ENCODE results near the gene FMO2.
"Not testable (repeated sequence)": the region's sequence is repeated elsewhere in the genome, so short reads cannot be mapped to it uniquely, and the experiment has no call there.

FMO2 gene

DNA sequence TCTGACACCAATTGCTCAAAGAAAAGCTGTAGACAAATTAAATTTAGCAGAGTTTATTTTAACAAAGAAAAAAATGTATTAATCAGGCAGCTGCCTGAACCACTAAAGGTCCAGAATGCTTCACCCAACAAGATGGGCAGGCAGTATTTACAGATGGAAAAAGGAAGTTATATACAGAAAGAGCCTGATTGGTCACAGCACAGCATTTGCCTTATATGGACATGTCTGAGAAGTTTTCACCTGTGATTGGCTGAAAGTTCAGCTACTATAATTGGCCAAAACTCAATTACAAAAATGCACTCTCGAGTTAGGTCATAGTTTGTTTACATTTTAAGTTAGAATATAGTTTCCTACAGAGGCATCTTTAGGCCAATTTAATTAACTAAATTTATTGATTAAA is 48.1 kb downstream of the FMO2 start:
- peaks cover 5% of the 10 kb centered on the region for H3K9me3 Mint-ChIP-seq
- ATAC-seq (replicated peaks; ENCODE audit: extremely low read depth, poor library complexity, severe bottlenecking), result no peak
- no peak overlapping the region for H3K27ac Mint-ChIP-seq (ENCODE audit: low read depth)
- no peak overlapping the region for H3K4me3 Mint-ChIP-seq
- no peaks in the 10 kb centered on the region for H3K36me3 Mint-ChIP-seq (ENCODE audit: insufficient read depth)
- no peak for DNase-seq (ENCODE audit: low spot score in 2 of 2)
- no peaks in the 10 kb centered on the region for H3K4me1 Mint-ChIP-seq
- peaks cover 44% of the 10 kb centered on the region for H3K27me3 Mint-ChIP-seq

DNA sequence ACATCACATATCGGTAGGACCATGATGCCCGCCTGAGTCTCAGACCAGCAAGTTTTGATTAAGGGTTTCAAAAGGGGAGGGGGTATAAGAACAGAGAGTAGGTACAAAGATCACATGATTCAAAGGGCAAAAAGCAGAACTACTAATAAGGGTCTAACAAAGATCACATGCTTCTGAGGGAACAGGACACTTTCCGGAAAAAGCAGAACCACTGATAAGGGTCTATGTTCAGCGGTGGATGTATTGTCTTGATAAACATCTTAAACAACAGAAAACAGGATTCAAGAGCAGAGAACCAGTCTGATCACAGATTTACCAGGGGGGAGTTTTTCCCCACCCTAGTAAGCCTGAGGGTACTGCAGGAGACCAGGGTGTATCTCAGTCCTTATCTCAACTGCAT is 51.1 kb downstream of the FMO2 start:
- not testable (repeated sequence) for H3K27ac Mint-ChIP-seq (ENCODE audit: low read depth); ATAC-seq (replicated peaks; ENCODE audit: extremely low read depth, poor library complexity, severe bottlenecking); H3K4me1 Mint-ChIP-seq; DNase-seq (ENCODE audit: low spot score in 2 of 2); H3K4me3 Mint-ChIP-seq; H3K36me3 Mint-ChIP-seq (ENCODE audit: insufficient read depth)
- H3K27me3 Mint-ChIP-seq, result peaks cover 70% of the 10 kb centered on the region
- H3K9me3 Mint-ChIP-seq, result peaks cover 18% of the 10 kb centered on the region

DNA sequence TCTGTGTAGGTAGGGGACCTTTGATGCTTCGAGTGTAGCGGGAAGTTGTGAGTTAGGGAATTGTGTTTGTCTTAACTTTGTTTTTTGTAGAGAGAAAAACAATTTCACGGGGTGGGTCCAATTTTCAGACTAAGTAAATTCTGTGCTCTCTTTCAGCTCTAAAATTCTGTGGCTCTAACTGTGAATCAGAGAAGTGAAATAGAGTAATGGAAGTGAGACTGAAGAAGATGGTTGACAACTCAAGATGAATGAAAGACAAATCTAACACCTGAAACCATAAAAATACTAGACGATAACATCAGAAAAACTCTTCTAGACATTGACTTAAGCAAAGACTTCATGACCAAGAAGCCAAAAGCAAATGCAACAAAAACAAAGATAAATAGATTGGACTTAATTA is 58.8 kb downstream of the FMO2 start:
- DNase-seq (ENCODE audit: low spot score in 2 of 2), result no peak
- H3K4me3 Mint-ChIP-seq, result no peak overlapping the region
- H3K4me1 Mint-ChIP-seq, result no peaks in the 10 kb centered on the region
- no peak for ATAC-seq (replicated peaks; ENCODE audit: extremely low read depth, poor library complexity, severe bottlenecking)
- no peaks in the 10 kb centered on the region for H3K36me3 Mint-ChIP-seq (ENCODE audit: insufficient read depth)
- no peak overlapping the region for H3K27ac Mint-ChIP-seq (ENCODE audit: low read depth)
- peaks cover 13% of the 10 kb centered on the region for H3K9me3 Mint-ChIP-seq
- peaks cover 65% of the 10 kb centered on the region for H3K27me3 Mint-ChIP-seq

DNA sequence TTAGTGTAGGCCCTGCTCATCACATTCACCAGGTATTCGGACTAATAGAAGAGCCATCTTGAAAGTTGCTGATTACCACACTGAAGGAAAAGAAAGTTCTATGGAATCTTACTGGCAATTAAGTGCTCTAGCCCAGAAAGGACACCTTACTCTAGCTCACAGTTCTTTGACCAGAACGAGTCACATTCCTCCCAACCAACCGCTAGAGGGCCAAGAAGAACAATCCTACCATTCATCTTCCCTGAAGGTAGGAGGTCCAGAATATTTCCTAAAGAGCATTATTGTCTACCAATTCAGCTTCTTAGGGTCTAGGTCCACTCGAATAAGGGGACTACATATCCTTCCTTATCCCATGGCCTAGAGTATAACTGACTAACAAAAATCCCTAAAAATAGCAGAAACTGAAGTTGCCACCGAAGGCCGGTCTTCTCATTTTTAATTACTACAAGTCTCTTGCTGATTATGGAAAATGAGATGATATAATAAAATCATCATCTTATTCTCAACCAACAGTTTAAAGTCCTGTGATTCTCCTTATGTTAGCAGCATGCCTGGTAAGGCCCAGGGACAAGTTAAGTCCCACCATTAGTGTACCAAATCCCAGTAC is 60.5 kb downstream of the FMO2 start:
- no peak for DNase-seq (ENCODE audit: low spot score in 2 of 2)
- ATAC-seq (replicated peaks; ENCODE audit: extremely low read depth, poor library complexity, severe bottlenecking), result no peak
- Mint-ChIP-seq H3K9me3 (no peaks in the 10 kb centered on the region), H3K4me1 (no peaks in the 10 kb centered on the region), H3K27ac (ENCODE audit: low read depth) (no peak overlapping the region), H3K36me3 (ENCODE audit: insufficient read depth) (no peaks in the 10 kb centered on the region), H3K27me3 (peaks cover 48% of the 10 kb centered on the region), H3K4me3 (no peak overlapping the region)

DNA sequence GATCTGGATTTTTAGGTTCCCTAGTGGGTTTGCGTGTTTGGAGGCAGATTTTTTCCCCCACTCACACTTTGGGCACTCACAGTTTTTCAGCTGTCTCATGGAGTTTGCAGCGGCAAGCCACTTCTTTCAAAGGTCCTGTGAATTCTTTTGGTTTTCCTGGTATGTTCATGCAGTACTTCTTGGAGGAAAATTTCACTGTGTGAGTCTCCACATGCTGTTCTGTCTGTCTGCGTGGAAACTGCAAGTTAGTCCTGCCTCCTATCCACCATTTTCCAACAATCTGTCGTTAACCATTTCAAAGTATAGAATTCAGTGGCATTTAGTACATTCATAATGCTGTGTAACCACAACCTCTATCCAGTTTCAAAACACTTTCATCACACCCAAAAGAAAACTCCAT is 62.4 kb downstream of the FMO2 start:
- H3K27ac Mint-ChIP-seq (ENCODE audit: low read depth), result no peak overlapping the region
- ATAC-seq (replicated peaks; ENCODE audit: extremely low read depth, poor library complexity, severe bottlenecking), result no peak
- no peaks in the 10 kb centered on the region for H3K36me3 Mint-ChIP-seq (ENCODE audit: insufficient read depth)
- peaks cover 55% of the 10 kb centered on the region for H3K27me3 Mint-ChIP-seq
- H3K9me3 Mint-ChIP-seq, result no peaks in the 10 kb centered on the region
- peaks cover 11% of the 10 kb centered on the region for H3K4me1 Mint-ChIP-seq
- DNase-seq (ENCODE audit: low spot score in 2 of 2), result no peak
- H3K4me3 Mint-ChIP-seq, result no peak overlapping the region

DNA sequence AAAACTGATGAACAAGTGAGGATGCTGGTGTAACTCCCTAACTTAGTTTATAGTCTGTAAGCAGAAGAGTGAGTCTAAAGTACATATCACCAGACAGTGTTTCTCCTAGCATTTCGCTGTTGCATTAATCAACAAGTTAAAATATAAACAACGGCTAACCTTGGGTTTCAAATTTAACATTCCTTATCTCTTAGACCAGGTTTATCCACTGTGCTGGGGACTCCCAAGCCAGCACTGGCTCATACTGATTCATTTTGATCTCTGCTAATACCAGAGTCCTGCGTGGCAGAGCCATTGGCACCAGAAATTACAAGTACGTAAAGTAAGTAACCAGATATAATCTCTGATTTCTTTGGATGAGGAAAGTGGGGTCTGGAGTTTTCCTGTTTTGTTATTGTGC is 63.2 kb downstream of the FMO2 start, which contains the start of gene FMO1:
Gene FMO1 (plus strand): TSS at position 193 of the 400 bp plus-strand sequence. CDS start 9,594 bp downstream, outside the sequence.
- no peak within 1 kb of the TSS for H3K27ac Mint-ChIP-seq (ENCODE audit: low read depth)
- H3K36me3 Mint-ChIP-seq (ENCODE audit: insufficient read depth), result no peaks in the 10 kb centered on the region
- DNase-seq (ENCODE audit: low spot score in 2 of 2) (no peak), ATAC-seq (replicated peaks; ENCODE audit: extremely low read depth, poor library complexity, severe bottlenecking) (no peak)
- no peak within 1 kb of the TSS for H3K4me3 Mint-ChIP-seq
- peaks cover 12% of the 10 kb centered on the region for H3K4me1 Mint-ChIP-seq
- H3K9me3 Mint-ChIP-seq, result no peaks in the 10 kb centered on the region
- peaks cover 55% of the 10 kb centered on the region for H3K27me3 Mint-ChIP-seq

DNA sequence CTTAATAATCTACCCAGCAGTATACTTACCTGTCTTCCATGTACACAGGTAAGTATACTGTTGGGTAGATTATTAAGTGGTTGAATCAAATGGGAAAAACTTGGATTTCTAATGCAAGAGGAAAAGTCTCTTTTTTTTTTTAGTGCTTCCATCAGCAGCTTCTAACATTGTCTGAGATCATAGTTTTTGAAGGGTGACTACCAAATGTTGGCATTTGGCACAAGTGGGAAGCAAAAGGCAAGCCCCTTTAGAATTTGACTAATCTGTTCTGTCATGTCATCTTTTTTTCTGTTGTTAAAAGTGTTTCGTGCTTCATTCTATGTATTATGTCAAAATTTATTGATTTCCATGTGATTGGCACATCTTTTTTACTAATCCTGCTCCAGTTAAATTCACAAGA is 63.7 kb downstream of the FMO2 start:
- H3K9me3 Mint-ChIP-seq, result no peaks in the 10 kb centered on the region
- no peaks in the 10 kb centered on the region for H3K36me3 Mint-ChIP-seq (ENCODE audit: insufficient read depth)
- ATAC-seq (replicated peaks; ENCODE audit: extremely low read depth, poor library complexity, severe bottlenecking) (no peak), DNase-seq (ENCODE audit: low spot score in 2 of 2) (no peak)
- peaks cover 12% of the 10 kb centered on the region for H3K4me1 Mint-ChIP-seq
- peaks cover 55% of the 10 kb centered on the region for H3K27me3 Mint-ChIP-seq
- H3K27ac Mint-ChIP-seq (ENCODE audit: low read depth), result no peak overlapping the region
- H3K4me3 Mint-ChIP-seq, result no peak overlapping the region

DNA sequence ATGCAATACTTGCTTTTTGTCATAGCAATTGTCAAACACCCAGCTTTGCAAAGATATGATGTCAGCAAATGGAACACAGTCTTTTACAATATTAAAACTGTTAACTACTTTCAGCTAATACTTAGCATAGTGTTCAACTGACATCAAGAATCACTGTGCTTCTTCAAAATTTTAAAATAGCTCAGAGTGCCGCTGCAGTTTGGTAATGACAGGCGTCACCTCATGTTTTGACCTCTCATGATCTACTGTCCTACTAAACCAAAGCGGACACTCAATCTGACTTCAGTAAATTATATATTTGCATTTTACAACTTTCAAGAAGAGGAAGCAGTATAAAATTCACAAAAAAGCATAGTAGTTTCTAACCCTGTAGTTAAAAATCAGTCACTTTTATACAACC is 65.2 kb downstream of the FMO2 start:
- DNase-seq (ENCODE audit: low spot score in 2 of 2), result no peak
- Mint-ChIP-seq H3K9me3 (no peaks in the 10 kb centered on the region), H3K4me3 (no peak overlapping the region), H3K27ac (ENCODE audit: low read depth) (no peak overlapping the region), H3K36me3 (ENCODE audit: insufficient read depth) (no peaks in the 10 kb centered on the region), H3K27me3 (peaks cover 61% of the 10 kb centered on the region), H3K4me1 (peaks cover 12% of the 10 kb centered on the region)
- ATAC-seq (replicated peaks; ENCODE audit: extremely low read depth, poor library complexity, severe bottlenecking), result no peak

DNA sequence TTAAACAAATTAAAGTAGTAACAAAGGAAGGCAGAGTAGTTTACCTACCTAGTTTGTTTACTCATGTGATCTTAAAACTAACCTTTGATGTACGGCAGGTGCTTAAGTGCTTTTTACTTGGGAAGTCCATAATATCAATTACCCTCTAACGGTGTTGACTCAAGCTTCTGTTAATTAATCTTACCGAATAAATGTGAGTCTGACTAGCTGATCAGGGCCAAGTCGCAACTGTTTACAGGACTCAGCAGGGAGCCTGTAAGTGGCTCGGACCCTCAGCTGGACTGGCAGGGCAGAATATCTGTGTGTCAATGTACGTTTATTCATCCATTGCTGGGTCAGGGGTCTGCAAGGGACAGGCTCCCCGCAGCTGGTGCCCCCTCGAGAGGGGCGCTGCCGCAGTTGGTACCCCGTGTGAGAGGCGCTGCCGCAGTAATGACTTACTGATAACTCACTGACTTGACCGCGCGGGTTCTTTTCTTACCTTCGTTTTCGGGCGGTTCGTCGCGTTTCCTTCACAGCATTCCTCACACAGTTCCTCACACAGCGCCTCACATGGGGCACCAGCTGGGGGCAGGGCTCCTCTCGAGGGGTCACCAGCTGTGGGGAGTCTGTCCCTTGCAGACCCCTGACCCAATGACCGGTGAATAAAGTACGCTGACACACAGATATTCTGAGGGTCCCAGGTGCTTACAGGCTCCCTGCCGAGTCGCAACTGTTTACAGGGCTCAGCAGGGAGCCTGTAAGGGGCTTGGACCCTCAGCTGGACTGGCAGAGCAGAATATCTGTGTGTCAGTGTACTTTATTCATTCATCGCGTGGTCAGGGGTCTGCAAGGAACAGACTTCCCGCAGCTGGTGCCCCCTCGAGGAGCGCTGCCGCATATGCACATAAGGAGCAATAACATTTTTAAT is 66.2 kb downstream of the FMO2 start:
- no peak overlapping the region for H3K27ac Mint-ChIP-seq (ENCODE audit: low read depth)
- DNase-seq (ENCODE audit: low spot score in 2 of 2) (no peak), ATAC-seq (replicated peaks; ENCODE audit: extremely low read depth, poor library complexity, severe bottlenecking) (no peak)
- H3K27me3 Mint-ChIP-seq, result peaks cover 69% of the 10 kb centered on the region
- peaks cover 12% of the 10 kb centered on the region for H3K4me1 Mint-ChIP-seq
- no peaks in the 10 kb centered on the region for H3K36me3 Mint-ChIP-seq (ENCODE audit: insufficient read depth)
- peak overlapping the region; percentile 73 for H3K4me3 Mint-ChIP-seq
- H3K9me3 Mint-ChIP-seq, result no peaks in the 10 kb centered on the region

DNA sequence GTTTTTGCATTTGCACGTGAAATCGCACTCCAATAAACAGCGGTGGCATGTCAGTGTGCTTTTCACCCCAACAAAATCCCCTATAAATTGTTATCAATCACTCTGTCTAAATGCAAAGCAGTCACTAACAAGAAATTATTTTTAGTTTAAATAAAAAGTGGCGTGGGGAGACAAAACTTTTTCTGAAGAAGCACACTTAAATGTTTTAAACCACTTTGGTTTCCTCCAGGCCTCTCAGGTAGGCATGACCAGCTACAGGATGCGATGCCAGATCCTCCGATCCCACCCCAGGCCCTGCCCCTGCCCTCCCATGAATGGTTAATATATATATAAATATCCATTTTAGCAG is 66.8 kb downstream of the FMO2 start:
- H3K27ac Mint-ChIP-seq (ENCODE audit: low read depth), result no peak overlapping the region
- ATAC-seq (replicated peaks; ENCODE audit: extremely low read depth, poor library complexity, severe bottlenecking), result no peak
- H3K4me3 Mint-ChIP-seq, result peak overlapping the region; percentile 73
- H3K27me3 Mint-ChIP-seq, result peaks cover 66% of the 10 kb centered on the region
- H3K9me3 Mint-ChIP-seq, result no peaks in the 10 kb centered on the region
- no peaks in the 10 kb centered on the region for H3K36me3 Mint-ChIP-seq (ENCODE audit: insufficient read depth)
- peaks cover 12% of the 10 kb centered on the region for H3K4me1 Mint-ChIP-seq
- DNase-seq (ENCODE audit: low spot score in 2 of 2), result no peak

DNA sequence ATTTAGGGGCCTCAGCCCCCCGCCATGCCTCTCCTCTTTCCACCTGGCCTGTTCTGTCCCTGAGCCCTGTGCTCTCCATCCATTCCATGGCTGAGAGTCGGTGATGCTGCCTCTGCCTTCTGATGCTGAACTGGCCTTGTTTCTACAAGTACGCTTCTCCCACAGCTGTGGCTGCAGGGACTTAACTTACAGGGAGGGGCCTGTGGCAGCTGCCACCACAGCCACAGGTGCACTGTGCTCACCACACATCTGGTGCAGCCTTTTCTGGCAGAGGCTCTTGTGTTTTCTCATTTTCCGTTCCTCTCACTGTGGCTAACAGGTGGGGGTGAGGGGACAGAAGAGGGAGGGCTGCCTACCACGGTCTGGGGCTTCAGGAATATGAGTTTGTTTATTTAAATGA is 67.4 kb downstream of the FMO2 start:
- Mint-ChIP-seq H3K27me3 (peaks cover 61% of the 10 kb centered on the region), H3K4me3 (peak overlapping the region; percentile 1), H3K4me1 (peaks cover 12% of the 10 kb centered on the region), H3K36me3 (ENCODE audit: insufficient read depth) (no peaks in the 10 kb centered on the region), H3K9me3 (no peaks in the 10 kb centered on the region), H3K27ac (ENCODE audit: low read depth) (no peak overlapping the region)
- no peak for ATAC-seq (replicated peaks; ENCODE audit: extremely low read depth, poor library complexity, severe bottlenecking)
- no peak for DNase-seq (ENCODE audit: low spot score in 2 of 2)

DNA sequence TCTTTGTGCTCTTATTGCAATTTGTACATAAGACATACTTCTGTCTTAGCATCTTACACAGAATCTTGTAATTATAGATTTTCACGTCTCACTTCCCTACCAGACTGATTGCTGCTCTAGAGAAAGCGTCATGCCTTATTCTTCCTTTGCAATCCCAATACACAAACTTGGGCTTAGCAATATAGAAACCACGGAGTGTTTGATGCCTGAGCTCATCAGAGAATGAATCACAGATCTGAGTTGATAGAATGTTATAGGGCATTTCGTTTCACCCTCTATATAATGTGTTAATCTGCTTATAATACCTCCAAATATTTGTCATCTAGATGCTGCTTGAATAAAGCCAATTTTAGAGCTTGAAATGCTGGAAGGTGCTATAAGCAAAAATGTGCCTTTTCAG is 69.8 kb downstream of the FMO2 start:
- no peaks in the 10 kb centered on the region for H3K36me3 Mint-ChIP-seq (ENCODE audit: insufficient read depth)

DNA sequence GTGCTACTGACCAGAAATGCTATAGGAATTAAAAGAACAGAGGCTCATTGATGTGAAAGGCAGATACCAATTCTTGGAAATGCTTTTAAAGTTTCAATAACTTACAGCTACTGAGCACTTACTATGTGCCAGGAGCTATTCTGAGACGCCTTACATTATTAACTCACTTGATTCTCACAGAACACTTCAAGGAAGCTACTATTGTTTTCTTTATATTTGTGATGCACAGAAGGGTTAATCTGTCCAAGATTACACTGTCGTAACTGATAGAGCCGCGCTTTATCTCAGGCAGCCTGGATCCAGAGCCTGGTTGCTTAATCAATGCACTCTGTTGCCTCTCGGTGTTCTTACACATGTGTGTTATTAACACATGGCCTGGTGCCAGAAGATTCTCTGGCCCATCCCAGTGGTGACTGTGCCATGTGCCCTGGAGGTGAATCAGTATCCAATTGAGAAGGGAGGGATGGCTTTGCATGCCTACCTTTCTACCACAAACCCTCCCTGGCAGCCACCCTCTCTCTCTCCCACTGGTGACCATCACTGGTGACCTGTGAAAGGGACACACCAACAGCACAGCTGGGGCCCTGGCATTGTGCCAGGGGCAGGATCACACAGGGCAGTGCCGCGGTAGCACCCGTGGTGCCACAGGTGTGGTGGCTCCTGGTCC is 72.0 kb downstream of the FMO2 start:
- no peak overlapping the region for H3K4me3 Mint-ChIP-seq
- DNase-seq (ENCODE audit: low spot score in 2 of 2) (no peak), ATAC-seq (replicated peaks; ENCODE audit: extremely low read depth, poor library complexity, severe bottlenecking) (no peak)
- no peaks in the 10 kb centered on the region for H3K9me3 Mint-ChIP-seq
- peaks cover 5% of the 10 kb centered on the region for H3K4me1 Mint-ChIP-seq
- no peak overlapping the region for H3K27ac Mint-ChIP-seq (ENCODE audit: low read depth)
- peaks cover 1% of the 10 kb centered on the region for H3K36me3 Mint-ChIP-seq (ENCODE audit: insufficient read depth)
- peaks cover 39% of the 10 kb centered on the region for H3K27me3 Mint-ChIP-seq

More for the DNA sequence above, 69.8 kb downstream of the FMO2 start:
- no peaks in the 10 kb centered on the region for H3K9me3 Mint-ChIP-seq
- no peak overlapping the region for H3K27ac Mint-ChIP-seq (ENCODE audit: low read depth)
- ATAC-seq (replicated peaks; ENCODE audit: extremely low read depth, poor library complexity, severe bottlenecking), result no peak
- H3K27me3 Mint-ChIP-seq, result peaks cover 53% of the 10 kb centered on the region
- H3K4me1 Mint-ChIP-seq, result peaks cover 12% of the 10 kb centered on the region
- DNase-seq (ENCODE audit: low spot score in 2 of 2), result no peak
- H3K4me3 Mint-ChIP-seq, result no peak overlapping the region

Measured in central memory CD8-positive, alpha-beta T cell (primary cell).